K562 (cell line): Measurements from ENCODE around the gene CCNQ. TPM values are rescaled to one million over a fixed set of nuclear protein-coding genes. Genes with fewer than 3 reads are reported as not detected.

ENCODE experiments used
- PML ChIP-seq: IDR thresholded peaks from 2 replicates; pipeline ENCODE4 v1.6.1; 2012; ENCODE audit warnings: low read length, inconsistent platforms
- SNRNP70 ChIP-seq: fragments of 200-400 bp; formaldehyde crosslinking; optimal IDR thresholded peaks from 2 replicates; pipeline ENCODE3; 2017; ENCODE audit warnings: low read depth, low read length
- TRIM24 ChIP-seq, 2 experiments: fragments of 450-650 bp; IDR thresholded peaks; 2 replicates each; pipeline ENCODE4 v1.6.1; 2016
- XRCC3 ChIP-seq: fragments of 450-650 bp; IDR thresholded peaks from 2 replicates; pipeline ENCODE4 v1.6.1; 2017; ENCODE audit warnings: mild to moderate bottlenecking, moderate library complexity
- polyA plus RNA-seq, 8 experiments: library from polyadenylated mRNA; depleted of rRNA in 4 of 8; stranded (reverse) in 5 of 8; unstranded in 3 of 8; fragments of >200 nt; fragmentation: Nextera tagmentation in 2 of 8; fragmentation: Illumina TruSeq in 1 of 8; extraction: Ambion mirVana in 2 of 8; extraction: Trizol in 1 of 8; gene quantifications; 2 replicates each; pipeline versions ENCODE4 v1.2.1 to v1.2.3, GENCODE V29; 2011 to 2014; ENCODE audit warnings: inconsistent platforms in 1 of 8, missing spikeins in 1 of 8
- total RNA-seq, 7 experiments: library from RNA; depleted of rRNA in 6 of 7; stranded (reverse); fragments of >200 nt in 6 of 7; fragmentation: Illumina TruSeq in 2 of 7; extraction: Trizol in 2 of 7; gene quantifications; 2 replicates each; pipeline versions ENCODE4 v1.2.1 to v1.2.3, GENCODE V29; 2011 to 2021; ENCODE audit warnings: low replicate concordance in 1 of 7
- TF ChIP-seq, protein P1 (sequence below): IDR thresholded peaks from 2 replicates; pipeline ENCODE4 v1.6.1; 2016; ENCODE audit warnings: missing genetic modification characterization, missing compliant biosample characterization
- TF ChIP-seq, protein P2 (sequence below): sonication (generic); formaldehyde crosslinking; IDR thresholded peaks from 2 replicates; pipeline ENCODE4 v1.8.0; 2022; ENCODE audit warnings: missing genetic modification reagents, mild to moderate bottlenecking, borderline replicate concordance
- TF ChIP-seq, protein P3 (sequence below): fragments of 450-650 bp; IDR thresholded peaks from 2 replicates; pipeline ENCODE4 v1.6.1; 2016; ENCODE audit warnings: low read depth

Gene CCNQ
- total and polyA plus RNA-seq, 9 of the 15 experiments (the other 6 are each of a cell fraction or from before 2014, with no cell fraction given) = 0.92 to 53.8 (median 25.3) TPM

DNA sequence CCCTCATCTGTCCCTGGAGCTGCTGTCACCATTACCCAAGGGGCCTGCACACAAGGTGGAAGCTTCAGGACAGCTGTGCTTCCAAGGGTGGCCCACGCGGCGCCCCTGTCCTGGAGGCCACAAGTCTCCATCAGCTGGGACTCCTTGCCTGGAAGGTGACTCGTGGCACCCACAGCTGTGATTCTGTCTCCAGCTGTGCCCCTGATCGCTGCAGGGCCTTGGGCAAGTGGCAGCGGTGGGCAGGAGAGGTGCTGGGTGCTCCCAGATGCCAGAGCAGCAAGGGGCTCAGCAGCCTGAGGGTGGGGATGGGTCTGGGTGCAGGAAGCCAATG, 39.1 kb upstream of the CCNQ start (continued):
- TF ChIP-seq, protein P1, sequence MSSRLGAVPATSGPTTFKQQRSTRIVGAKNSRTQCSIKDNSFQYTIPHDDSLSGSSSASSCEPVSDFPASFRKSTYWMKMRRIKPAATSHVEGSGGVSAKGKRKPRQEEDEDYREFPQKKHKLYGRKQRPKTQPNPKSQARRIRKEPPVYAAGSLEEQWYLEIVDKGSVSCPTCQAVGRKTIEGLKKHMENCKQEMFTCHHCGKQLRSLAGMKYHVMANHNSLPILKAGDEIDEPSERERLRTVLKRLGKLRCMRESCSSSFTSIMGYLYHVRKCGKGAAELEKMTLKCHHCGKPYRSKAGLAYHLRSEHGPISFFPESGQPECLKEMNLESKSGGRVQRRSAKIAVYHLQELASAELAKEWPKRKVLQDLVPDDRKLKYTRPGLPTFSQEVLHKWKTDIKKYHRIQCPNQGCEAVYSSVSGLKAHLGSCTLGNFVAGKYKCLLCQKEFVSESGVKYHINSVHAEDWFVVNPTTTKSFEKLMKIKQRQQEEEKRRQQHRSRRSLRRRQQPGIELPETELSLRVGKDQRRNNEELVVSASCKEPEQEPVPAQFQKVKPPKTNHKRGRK (tag) = no peak
- TF ChIP-seq, protein P2, sequence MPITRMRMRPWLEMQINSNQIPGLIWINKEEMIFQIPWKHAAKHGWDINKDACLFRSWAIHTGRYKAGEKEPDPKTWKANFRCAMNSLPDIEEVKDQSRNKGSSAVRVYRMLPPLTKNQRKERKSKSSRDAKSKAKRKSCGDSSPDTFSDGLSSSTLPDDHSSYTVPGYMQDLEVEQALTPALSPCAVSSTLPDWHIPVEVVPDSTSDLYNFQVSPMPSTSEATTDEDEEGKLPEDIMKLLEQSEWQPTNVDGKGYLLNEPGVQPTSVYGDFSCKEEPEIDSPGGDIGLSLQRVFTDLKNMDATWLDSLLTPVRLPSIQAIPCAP (CRISPR knock-in tag) = no peak
- no peak for TF ChIP-seq PML
- TF ChIP-seq, protein P3, sequence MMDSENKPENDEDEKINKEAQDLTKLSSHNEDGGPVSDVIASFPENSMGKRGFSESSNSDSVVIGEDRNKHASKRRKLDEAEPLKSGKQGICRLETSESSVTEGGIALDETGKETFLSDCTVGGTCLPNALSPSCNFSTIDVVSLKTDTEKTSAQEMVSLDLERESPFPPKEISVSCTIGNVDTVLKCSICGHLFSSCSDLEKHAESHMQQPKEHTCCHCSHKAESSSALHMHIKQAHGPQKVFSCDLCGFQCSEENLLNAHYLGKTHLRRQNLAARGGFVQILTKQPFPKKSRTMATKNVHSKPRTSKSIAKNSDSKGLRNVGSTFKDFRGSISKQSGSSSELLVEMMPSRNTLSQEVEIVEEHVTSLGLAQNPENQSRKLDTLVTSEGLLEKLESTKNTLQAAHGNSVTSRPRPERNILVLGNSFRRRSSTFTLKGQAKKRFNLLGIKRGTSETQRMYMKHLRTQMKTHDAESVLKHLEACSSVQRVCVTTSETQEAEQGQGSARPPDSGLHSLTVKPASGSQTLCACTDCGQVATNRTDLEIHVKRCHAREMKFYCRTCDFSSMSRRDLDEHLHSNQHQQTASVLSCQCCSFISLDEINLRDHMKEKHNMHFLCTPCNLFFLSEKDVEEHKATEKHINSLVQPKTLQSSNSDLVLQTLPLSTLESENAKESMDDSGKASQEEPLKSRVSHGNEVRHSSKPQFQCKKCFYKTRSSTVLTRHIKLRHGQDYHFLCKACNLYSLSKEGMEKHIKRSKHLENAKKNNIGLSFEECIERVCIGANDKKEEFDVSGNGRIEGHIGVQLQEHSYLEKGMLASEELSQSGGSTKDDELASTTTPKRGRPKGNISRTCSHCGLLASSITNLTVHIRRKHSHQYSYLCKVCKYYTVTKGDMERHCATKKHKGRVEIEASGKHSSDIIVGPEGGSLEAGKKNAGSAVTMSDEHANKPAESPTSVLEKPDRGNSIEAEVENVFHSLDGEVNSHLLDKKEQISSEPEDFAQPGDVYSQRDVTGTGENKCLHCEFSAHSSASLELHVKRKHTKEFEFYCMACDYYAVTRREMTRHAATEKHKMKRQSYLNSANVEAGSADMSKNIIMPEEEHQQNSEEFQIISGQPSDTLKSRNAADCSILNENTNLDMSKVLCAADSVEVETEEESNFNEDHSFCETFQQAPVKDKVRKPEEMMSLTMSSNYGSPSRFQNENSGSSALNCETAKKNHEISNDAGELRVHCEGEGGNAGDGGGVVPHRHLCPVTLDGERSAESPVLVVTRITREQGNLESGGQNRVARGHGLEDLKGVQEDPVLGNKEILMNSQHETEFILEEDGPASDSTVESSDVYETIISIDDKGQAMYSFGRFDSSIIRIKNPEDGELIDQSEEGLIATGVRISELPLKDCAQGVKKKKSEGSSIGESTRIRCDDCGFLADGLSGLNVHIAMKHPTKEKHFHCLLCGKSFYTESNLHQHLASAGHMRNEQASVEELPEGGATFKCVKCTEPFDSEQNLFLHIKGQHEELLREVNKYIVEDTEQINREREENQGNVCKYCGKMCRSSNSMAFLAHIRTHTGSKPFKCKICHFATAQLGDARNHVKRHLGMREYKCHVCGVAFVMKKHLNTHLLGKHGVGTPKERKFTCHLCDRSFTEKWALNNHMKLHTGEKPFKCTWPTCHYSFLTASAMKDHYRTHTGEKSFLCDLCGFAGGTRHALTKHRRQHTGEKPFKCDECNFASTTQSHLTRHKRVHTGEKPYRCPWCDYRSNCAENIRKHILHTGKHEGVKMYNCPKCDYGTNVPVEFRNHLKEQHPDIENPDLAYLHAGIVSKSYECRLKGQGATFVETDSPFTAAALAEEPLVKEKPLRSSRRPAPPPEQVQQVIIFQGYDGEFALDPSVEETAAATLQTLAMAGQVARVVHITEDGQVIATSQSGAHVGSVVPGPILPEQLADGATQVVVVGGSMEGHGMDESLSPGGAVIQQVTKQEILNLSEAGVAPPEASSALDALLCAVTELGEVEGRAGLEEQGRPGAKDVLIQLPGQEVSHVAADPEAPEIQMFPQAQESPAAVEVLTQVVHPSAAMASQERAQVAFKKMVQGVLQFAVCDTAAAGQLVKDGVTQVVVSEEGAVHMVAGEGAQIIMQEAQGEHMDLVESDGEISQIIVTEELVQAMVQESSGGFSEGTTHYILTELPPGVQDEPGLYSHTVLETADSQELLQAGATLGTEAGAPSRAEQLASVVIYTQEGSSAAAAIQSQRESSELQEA = no peak
- TF ChIP-seq SNRNP70 = no peak
- no peak for TF ChIP-seq TRIM24 (IDR thresholded peaks at IDR 0.05)
- no peak for TF ChIP-seq XRCC3
